Caco-2 (cell line): ENCODE results near the gene GHRH. TPM values are rescaled to one million over a fixed set of nuclear protein-coding genes. Genes with fewer than 3 reads are reported as not detected.

Source experiments
- BruUV-seq: library from RNA; stranded (reverse); fragments of 400-500 nt; replicated peaks from 2 replicates; lab custom pipeline; 2021; lab: Mats Ljungman, UMichigan
- CTCF ChIA-PET: fragments of 300-600 bp; sonication (Branson Sonifier 250); formaldehyde crosslinking; loops from one replicate; lab custom pipeline; 2022; ENCODE audit warnings: antibody characterized with exemption; lab: Charles Lee
- POLR2A ChIA-PET: fragments of 300-600 bp; sonication (Branson Sonifier 250); formaldehyde crosslinking; loops from one replicate; lab custom pipeline; 2022; ENCODE audit warnings: antibody characterized with exemption; lab: Charles Lee
- DNase-seq, 2 experiments: peaks; one replicate each; pipeline versions ENCODE4 v3.0.0 to v3.0.0-alpha.2; 2020 to 2022
- H3K27me3 ChIP-seq: replicated peaks from 2 replicates; pipeline ENCODE4 v1.6.0; 2011; ENCODE audit warnings: low read length; ENCODE audit not compliant: control insufficient read depth, insufficient read depth
- H3K36me3 ChIP-seq: 2 replicates; pipeline ENCODE4 v1.5.1; 2011; ENCODE audit warnings: low read length; ENCODE audit not compliant: control insufficient read depth, insufficient read depth
- H3K4me1 ChIP-seq: fragments of 250-450 bp; sonication (Bioruptor Pico); 2 replicates; pipeline ENCODE4 v1.5.1; 2020; ENCODE audit warnings: mild to moderate bottlenecking
- H3K4me3 ChIP-seq: 2 replicates; pipeline ENCODE4 v1.5.1; 2011; ENCODE audit warnings: low read depth, mild to moderate bottlenecking, control low read depth, low read length
- H3K9me3 ChIP-seq: fragments of 250-450 bp; sonication (Bioruptor Pico); 2 replicates; pipeline ENCODE4 v1.5.1; 2020; ENCODE audit warnings: mild to moderate bottlenecking, moderate library complexity
- H3K27ac Mint-ChIP-seq: one replicate; pipeline ENCODE4 v1.8.0; 2022; ENCODE audit warnings: mixed read lengths; ENCODE audit not compliant: unreplicated experiment
- H3K27me3 Mint-ChIP-seq: one replicate; pipeline ENCODE4 v1.8.0; 2022; ENCODE audit warnings: mixed read lengths; ENCODE audit not compliant: insufficient read depth, unreplicated experiment
- H3K36me3 Mint-ChIP-seq: one replicate; pipeline ENCODE4 v1.8.0; 2022; ENCODE audit warnings: mild to moderate bottlenecking, mixed read lengths; ENCODE audit not compliant: insufficient read depth, unreplicated experiment
- H3K4me1 Mint-ChIP-seq: one replicate; pipeline ENCODE4 v1.8.0; 2022; ENCODE audit warnings: low read depth, mixed read lengths; ENCODE audit not compliant: unreplicated experiment
- H3K4me3 Mint-ChIP-seq: one replicate; pipeline ENCODE4 v1.8.0; 2022; ENCODE audit warnings: mild to moderate bottlenecking, moderate library complexity, mixed read lengths; ENCODE audit not compliant: unreplicated experiment
- H3K9me3 Mint-ChIP-seq: one replicate; pipeline ENCODE4 v1.8.0; 2022; ENCODE audit warnings: mixed read lengths; ENCODE audit not compliant: unreplicated experiment
- intact Hi-C: fragments of 100-400 bp; cut with micrococcal nuclease; formaldehyde crosslinking; loops from one replicate; pipeline ENCODE4 v1.10.0; 2022; ENCODE audit not compliant: unreplicated experiment
- total RNA-seq: library from RNA; stranded (reverse); gene quantifications from 2 replicates; pipeline ENCODE4 v1.2.3, GENCODE V29; 2022
- TF ChIP-seq, protein P1 (sequence below), 2 experiments: fragments of 200-600 bp in 1 of 2; IDR thresholded peaks; 1 replicate in 1 of 2; 2 replicates in 1 of 2; pipeline versions ENCODE4 v1.5.1 to v1.8.0; 2011 to 2022; ENCODE audit warnings: antibody characterized with exemption in 1 of 2, control low read depth in 1 of 2, inconsistent platforms in 1 of 2, low read depth in 1 of 2, low read length in 1 of 2, mild to moderate bottlenecking in 1 of 2, moderate library complexity in 1 of 2; ENCODE audit not compliant: insufficient read depth in 1 of 2, severe bottlenecking in 1 of 2, unreplicated experiment in 1 of 2

Gene GHRH
- total RNA-seq, 1 experiment from 2014 or later: not detected

DNA sequence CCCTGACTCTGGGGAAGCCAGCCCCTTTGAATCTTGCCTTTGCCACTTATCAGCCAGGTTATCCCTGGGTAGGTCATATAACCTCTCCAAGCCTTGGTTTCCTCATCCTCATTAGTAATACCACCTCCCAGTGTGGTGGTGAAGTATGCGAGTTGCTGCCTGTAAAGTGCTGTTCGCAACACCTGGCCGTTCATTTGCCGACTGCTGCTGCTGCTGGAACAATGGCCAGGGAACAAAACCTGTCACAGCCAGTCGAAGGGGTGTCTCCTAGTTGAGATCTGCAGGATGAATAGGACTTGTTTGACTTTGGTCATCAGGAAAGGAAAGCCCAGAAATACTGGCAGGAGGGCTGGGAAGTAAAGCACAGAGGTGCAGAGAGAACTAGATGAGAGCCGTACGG lies 34.0 kb upstream of the GHRH start:
- TF ChIP-seq, protein P1, sequence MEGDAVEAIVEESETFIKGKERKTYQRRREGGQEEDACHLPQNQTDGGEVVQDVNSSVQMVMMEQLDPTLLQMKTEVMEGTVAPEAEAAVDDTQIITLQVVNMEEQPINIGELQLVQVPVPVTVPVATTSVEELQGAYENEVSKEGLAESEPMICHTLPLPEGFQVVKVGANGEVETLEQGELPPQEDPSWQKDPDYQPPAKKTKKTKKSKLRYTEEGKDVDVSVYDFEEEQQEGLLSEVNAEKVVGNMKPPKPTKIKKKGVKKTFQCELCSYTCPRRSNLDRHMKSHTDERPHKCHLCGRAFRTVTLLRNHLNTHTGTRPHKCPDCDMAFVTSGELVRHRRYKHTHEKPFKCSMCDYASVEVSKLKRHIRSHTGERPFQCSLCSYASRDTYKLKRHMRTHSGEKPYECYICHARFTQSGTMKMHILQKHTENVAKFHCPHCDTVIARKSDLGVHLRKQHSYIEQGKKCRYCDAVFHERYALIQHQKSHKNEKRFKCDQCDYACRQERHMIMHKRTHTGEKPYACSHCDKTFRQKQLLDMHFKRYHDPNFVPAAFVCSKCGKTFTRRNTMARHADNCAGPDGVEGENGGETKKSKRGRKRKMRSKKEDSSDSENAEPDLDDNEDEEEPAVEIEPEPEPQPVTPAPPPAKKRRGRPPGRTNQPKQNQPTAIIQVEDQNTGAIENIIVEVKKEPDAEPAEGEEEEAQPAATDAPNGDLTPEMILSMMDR (IDR thresholded peaks at IDR 0.05; ENCODE audit: insufficient read depth in 1 of 2, low read depth in 1 of 2, low read length in 1 of 2, severe bottlenecking in 1 of 2, unreplicated experiment in 1 of 2): no peak
- Mint-ChIP-seq H3K4me1 (peaks cover 16% of the 10 kb centered on the region), H3K36me3 (peaks cover 43% of the 10 kb centered on the region), H3K27me3 (no peaks in the 10 kb centered on the region), H3K9me3 (peaks cover 5% of the 10 kb centered on the region), H3K27ac (no peak overlapping the region), H3K4me3 (no peak overlapping the region)
- Histone ChIP-seq H3K9me3 (no peaks in the 10 kb centered on the region), H3K36me3 (peaks cover 2% of the 10 kb centered on the region), H3K27me3 (no peaks in the 10 kb centered on the region), H3K4me3 (no peak overlapping the region), H3K4me1 (no peaks in the 10 kb centered on the region; the same call in 1 of the 2 replicates)
- intact Hi-C loops: no loop called here
- no TSS peak for BruUV-seq
- ChIA-PET CTCF (no interaction called here), POLR2A (no interaction called here)
- no peak for DNase-seq

DNA sequence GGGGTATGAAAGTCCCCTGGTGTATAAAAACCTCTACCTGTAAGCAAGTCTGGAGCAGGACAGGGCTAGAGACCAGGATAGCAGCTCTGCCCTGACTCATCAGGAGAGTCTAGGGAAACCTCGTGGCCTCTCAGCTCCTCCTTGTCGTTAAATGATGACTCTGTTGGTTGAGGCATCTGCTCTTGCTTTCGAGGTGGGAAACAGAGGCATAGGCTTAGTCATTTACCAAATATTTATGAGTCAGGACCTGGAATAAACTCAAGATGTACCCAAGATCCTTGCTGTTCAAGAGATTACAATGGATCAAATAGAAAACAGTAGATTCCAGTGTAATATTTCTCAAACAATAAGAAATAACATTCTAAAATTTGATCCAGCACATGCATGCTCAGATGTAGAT lies 33.4 kb upstream of the GHRH start:
- TF ChIP-seq, protein P1 (IDR thresholded peaks at IDR 0.05; ENCODE audit: insufficient read depth in 1 of 2, low read depth in 1 of 2, low read length in 1 of 2, severe bottlenecking in 1 of 2, unreplicated experiment in 1 of 2): no peak
- Histone ChIP-seq H3K4me1 (no peaks in the 10 kb centered on the region; the same call in 1 of the 2 replicates), H3K4me3 (no peak overlapping the region), H3K36me3 (peaks cover 2% of the 10 kb centered on the region), H3K9me3 (no peaks in the 10 kb centered on the region), H3K27me3 (no peaks in the 10 kb centered on the region)
- ChIA-PET CTCF (no interaction called here), POLR2A (no interaction called here)
- peaks cover 37% of the 10 kb centered on the region for H3K36me3 Mint-ChIP-seq
- no peak for DNase-seq
- H3K27me3 Mint-ChIP-seq: no peaks in the 10 kb centered on the region
- H3K27ac Mint-ChIP-seq: no peak overlapping the region
- no TSS peak for BruUV-seq
- peaks cover 16% of the 10 kb centered on the region for H3K4me1 Mint-ChIP-seq
- no peak overlapping the region for H3K4me3 Mint-ChIP-seq
- peaks cover 5% of the 10 kb centered on the region for H3K9me3 Mint-ChIP-seq
- intact Hi-C loops: no loop called here

DNA sequence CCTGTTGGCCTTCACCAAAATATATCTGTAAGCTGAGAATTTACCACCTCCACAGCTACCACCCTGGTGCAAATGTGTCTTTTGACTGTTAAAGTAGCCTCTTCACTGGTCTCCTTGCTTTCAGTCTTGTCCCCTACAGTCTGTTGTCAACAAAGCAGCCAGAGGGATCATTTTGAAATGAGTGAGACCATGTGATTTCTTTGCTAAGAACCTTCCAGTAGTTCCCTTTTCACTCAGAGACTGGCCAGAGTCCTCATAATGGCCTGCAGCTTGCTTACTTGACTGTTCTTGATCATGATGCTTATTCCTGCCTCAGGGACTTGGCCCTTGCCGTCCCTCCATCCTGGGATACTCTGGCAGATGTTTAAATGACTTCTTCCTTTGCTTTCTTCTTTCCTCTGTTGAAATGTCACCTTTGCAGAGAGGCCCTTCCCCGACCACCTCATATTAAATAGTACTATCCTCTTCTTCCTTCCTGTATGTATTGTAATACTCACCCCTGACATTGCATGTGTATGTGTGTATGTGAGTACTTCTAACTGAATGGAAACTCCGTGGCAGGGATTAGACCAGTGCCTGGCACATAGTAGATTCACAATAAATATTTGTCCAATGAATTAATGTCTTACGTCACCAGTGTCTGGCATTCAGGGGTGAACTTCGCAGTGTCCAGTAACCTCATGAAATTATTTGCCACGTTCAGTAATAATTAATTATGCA lies 32.8 kb upstream of the GHRH start:
- Histone ChIP-seq H3K36me3 (peaks cover 2% of the 10 kb centered on the region), H3K9me3 (no peaks in the 10 kb centered on the region), H3K27me3 (no peaks in the 10 kb centered on the region), H3K4me1 (no peaks in the 10 kb centered on the region; the same call in 1 of the 2 replicates), H3K4me3 (no peak overlapping the region)
- H3K4me1 Mint-ChIP-seq: peaks cover 16% of the 10 kb centered on the region
- BruUV-seq: no TSS peak
- no peaks in the 10 kb centered on the region for H3K27me3 Mint-ChIP-seq
- CTCF ChIA-PET: interaction anchor here (1.0 kb wide), 1 partner anchor 8 kb away, joined by 3 read pairs; no protein-coding TSS in a partner anchor
- DNase-seq: no peak
- H3K9me3 Mint-ChIP-seq: peaks cover 5% of the 10 kb centered on the region
- no peak overlapping the region for H3K27ac Mint-ChIP-seq
- POLR2A ChIA-PET: interaction anchor here (0.6 kb wide), 1 partner anchor 96 kb away, joined by 7 read pairs; no protein-coding TSS in a partner anchor
- no peak overlapping the region for H3K4me3 Mint-ChIP-seq
- peaks cover 36% of the 10 kb centered on the region for H3K36me3 Mint-ChIP-seq
- TF ChIP-seq, protein P1 (IDR thresholded peaks at IDR 0.05; ENCODE audit: insufficient read depth in 1 of 2, low read depth in 1 of 2, low read length in 1 of 2, severe bottlenecking in 1 of 2, unreplicated experiment in 1 of 2): no peak
- intact Hi-C loops: loop anchor here (5.0 kb wide), 1 partner anchor 103 kb away; no protein-coding TSS in a partner anchor
